ENCODE measurements around the gene C20orf96. TPM values are rescaled to one million over a fixed set of nuclear protein-coding genes. Genes with fewer than 3 reads are reported as not detected.

The C20orf96 gene
- total and polyA plus RNA-seq, 4 donors: 6.8 to 29.3 (median 17.9) TPM

DNA sequence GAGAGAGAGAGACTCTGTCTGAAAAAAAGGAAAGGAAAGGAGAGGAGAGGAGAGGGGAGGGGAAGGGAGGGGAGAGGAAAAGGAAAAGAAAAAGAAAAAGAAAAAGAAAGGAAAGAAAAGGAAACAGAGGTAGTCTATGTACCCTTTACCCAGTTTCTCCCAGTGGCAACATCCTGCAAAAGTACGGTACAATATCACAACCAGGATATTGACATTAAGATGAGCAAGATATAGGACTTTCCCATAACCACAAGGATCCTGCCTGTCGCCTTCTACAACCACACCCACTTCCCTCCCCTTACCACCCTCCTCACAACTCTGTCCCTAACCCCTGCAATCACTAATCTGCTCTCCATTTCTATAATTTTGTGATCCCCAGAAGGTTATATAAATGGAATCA lies 4.0 kb downstream of the C20orf96 start:
- Histone ChIP-seq H3K27ac (ENCODE audit: low read depth, low read length) (no peak overlapping the region), H3K4me3 (ENCODE audit: low read depth, low read length) (no peak overlapping the region), H3K27me3 (ENCODE audit: control insufficient read depth, insufficient read depth, low read length) (no peaks in the 10 kb centered on the region), H3K9me3 (ENCODE audit: control insufficient read depth, insufficient read depth, low read length) (no peaks in the 10 kb centered on the region), H3K36me3 (ENCODE audit: control insufficient read depth, insufficient read depth, low read length) (peaks cover 4% of the 10 kb centered on the region), H3K4me1 (ENCODE audit: control insufficient read depth, insufficient read depth, low read length) (peaks cover 8% of the 10 kb centered on the region)
- no peak for DNase-seq (ENCODE audit: low read depth in 4 of 6, low spot score in 6 of 6)
- no CpG with 5 or more reads among the region's 2 CpGs for WGBS (ENCODE audit: insufficient coverage)

GRCh38 chr20:284172-284571 lies 6.4 kb downstream of the C20orf96 start:
- H3K27ac ChIP-seq (ENCODE audit: low read depth, low read length): no peak overlapping the region
- DNase-seq (ENCODE audit: low read depth in 4 of 6, low spot score in 6 of 6): no peak
- peaks cover 5% of the 10 kb centered on the region for H3K36me3 ChIP-seq (ENCODE audit: control insufficient read depth, insufficient read depth, low read length)
- no peaks in the 10 kb centered on the region for H3K27me3 ChIP-seq (ENCODE audit: control insufficient read depth, insufficient read depth, low read length)
- H3K4me1 ChIP-seq (ENCODE audit: control insufficient read depth, insufficient read depth, low read length): peaks cover 3% of the 10 kb centered on the region
- WGBS (ENCODE audit: insufficient coverage): 60% methylated on average over 1 of the region's 3 CpGs
- H3K4me3 ChIP-seq (ENCODE audit: low read depth, low read length): no peak overlapping the region
- H3K9me3 ChIP-seq (ENCODE audit: control insufficient read depth, insufficient read depth, low read length): no peaks in the 10 kb centered on the region

- H3K27me3 ChIP-seq (ENCODE audit: control insufficient read depth, insufficient read depth, low read length): no peaks in the 10 kb centered on the region
- DNase-seq (ENCODE audit: low read depth in 4 of 6, low spot score in 6 of 6): peak in 1 of 6 donors; percentile 52
These were observed 11.7 kb downstream of the C20orf96 start for GRCh38 chr20:278607-279571.

DNA sequence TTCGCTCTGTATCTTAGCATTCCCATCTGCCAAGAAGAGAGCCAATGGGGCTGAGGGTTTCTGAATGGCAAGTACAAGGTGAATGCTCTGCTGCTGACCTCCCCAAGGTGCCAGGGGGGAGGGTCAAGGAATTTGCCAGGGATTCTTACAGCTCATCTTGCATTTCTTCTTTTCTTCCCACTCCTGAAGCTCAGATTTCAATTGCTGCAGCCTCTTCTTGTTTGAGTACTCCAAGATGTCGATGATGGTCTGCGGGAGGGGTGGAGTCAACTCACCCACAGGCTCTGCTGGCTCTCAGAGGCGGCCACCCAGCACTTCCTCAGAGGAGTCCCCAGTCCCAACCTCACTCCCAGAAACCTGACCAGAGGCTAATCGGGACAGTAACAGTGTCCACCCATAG lies 12.4 kb downstream of the C20orf96 start:
- Histone ChIP-seq H3K9me3 (ENCODE audit: control insufficient read depth, insufficient read depth, low read length) (no peaks in the 10 kb centered on the region), H3K4me3 (ENCODE audit: low read depth, low read length) (no peak overlapping the region), H3K27ac (ENCODE audit: low read depth, low read length) (no peak overlapping the region), H3K27me3 (ENCODE audit: control insufficient read depth, insufficient read depth, low read length) (no peaks in the 10 kb centered on the region), H3K36me3 (ENCODE audit: control insufficient read depth, insufficient read depth, low read length) (peaks cover 42% of the 10 kb centered on the region), H3K4me1 (ENCODE audit: control insufficient read depth, insufficient read depth, low read length) (peaks cover 3% of the 10 kb centered on the region)
- DNase-seq (ENCODE audit: low read depth in 4 of 6, low spot score in 6 of 6): no peak
- WGBS (ENCODE audit: insufficient coverage): 85% methylated on average over 3 of the region's 5 CpGs

More at GRCh38 chr20:278607-279571, 11.7 kb downstream of the C20orf96 start:
- no peak overlapping the region for H3K27ac ChIP-seq (ENCODE audit: low read depth, low read length)
- H3K36me3 ChIP-seq (ENCODE audit: control insufficient read depth, insufficient read depth, low read length): peaks cover 42% of the 10 kb centered on the region
- H3K4me1 ChIP-seq (ENCODE audit: control insufficient read depth, insufficient read depth, low read length): peaks cover 3% of the 10 kb centered on the region
- no peak overlapping the region for H3K4me3 ChIP-seq (ENCODE audit: low read depth, low read length)
- WGBS (ENCODE audit: insufficient coverage): 40% methylated on average over 46 of the region's 88 CpGs
- no peaks in the 10 kb centered on the region for H3K9me3 ChIP-seq (ENCODE audit: control insufficient read depth, insufficient read depth, low read length)

- 52% methylated on average over 3 of the region's 3 CpGs for WGBS (ENCODE audit: insufficient coverage)
- H3K9me3 ChIP-seq (ENCODE audit: control insufficient read depth, insufficient read depth, low read length): no peaks in the 10 kb centered on the region
- H3K4me3 ChIP-seq (ENCODE audit: low read depth, low read length): no peak overlapping the region
- DNase-seq (ENCODE audit: low read depth in 4 of 6, low spot score in 6 of 6): no peak
- H3K27ac ChIP-seq (ENCODE audit: low read depth, low read length): no peak overlapping the region
- no peaks in the 10 kb centered on the region for H3K27me3 ChIP-seq (ENCODE audit: control insufficient read depth, insufficient read depth, low read length)
- H3K4me1 ChIP-seq (ENCODE audit: control insufficient read depth, insufficient read depth, low read length): peaks cover 7% of the 10 kb centered on the region
- peaks cover 42% of the 10 kb centered on the region for H3K36me3 ChIP-seq (ENCODE audit: control insufficient read depth, insufficient read depth, low read length)
These were observed 13.1 kb downstream of the C20orf96 start for GRCh38 chr20:277496-277781.

GRCh38 chr20:276620-277495 lies 13.7 kb downstream of the C20orf96 start:
- Histone ChIP-seq H3K4me1 (ENCODE audit: control insufficient read depth, insufficient read depth, low read length) (peaks cover 7% of the 10 kb centered on the region), H3K9me3 (ENCODE audit: control insufficient read depth, insufficient read depth, low read length) (no peaks in the 10 kb centered on the region), H3K27me3 (ENCODE audit: control insufficient read depth, insufficient read depth, low read length) (no peaks in the 10 kb centered on the region), H3K27ac (ENCODE audit: low read depth, low read length) (no peak overlapping the region), H3K36me3 (ENCODE audit: control insufficient read depth, insufficient read depth, low read length) (peaks cover 42% of the 10 kb centered on the region), H3K4me3 (ENCODE audit: low read depth, low read length) (no peak overlapping the region)
- WGBS (ENCODE audit: insufficient coverage): 94% methylated on average over 9 of the region's 12 CpGs
- DNase-seq (ENCODE audit: low read depth in 4 of 6, low spot score in 6 of 6): no peak

DNA sequence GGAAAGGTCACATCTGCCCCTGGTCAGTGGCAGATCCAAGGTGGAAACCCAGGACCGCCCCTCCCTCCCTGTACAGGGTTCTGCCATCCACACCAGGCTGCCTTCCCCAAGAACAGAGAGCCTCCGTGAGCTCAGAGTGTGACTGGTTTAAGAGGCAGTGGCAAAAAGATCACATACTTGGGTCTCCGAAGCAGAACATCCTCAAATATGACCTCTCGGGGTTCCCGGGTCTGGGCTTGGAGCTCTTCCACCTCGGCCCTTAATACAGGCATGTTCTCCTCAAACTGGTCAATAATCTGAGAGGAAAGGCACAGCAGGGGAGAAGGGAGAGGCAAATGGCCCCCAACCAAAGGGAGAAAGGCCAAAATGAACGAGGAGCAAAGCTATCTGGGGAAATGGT lies 14.8 kb downstream of the C20orf96 start:
- Histone ChIP-seq H3K4me1 (ENCODE audit: control insufficient read depth, insufficient read depth, low read length) (peaks cover 7% of the 10 kb centered on the region), H3K36me3 (ENCODE audit: control insufficient read depth, insufficient read depth, low read length) (peaks cover 41% of the 10 kb centered on the region), H3K4me3 (ENCODE audit: low read depth, low read length) (no peak overlapping the region), H3K27ac (ENCODE audit: low read depth, low read length) (no peak overlapping the region), H3K9me3 (ENCODE audit: control insufficient read depth, insufficient read depth, low read length) (no peaks in the 10 kb centered on the region), H3K27me3 (ENCODE audit: control insufficient read depth, insufficient read depth, low read length) (no peaks in the 10 kb centered on the region)
- WGBS (ENCODE audit: insufficient coverage): 78% methylated on average over 1 of the region's 7 CpGs
- no peak for DNase-seq (ENCODE audit: low read depth in 4 of 6, low spot score in 6 of 6)

GRCh38 chr20:273884-274283 lies 16.7 kb downstream of the C20orf96 start:
- Histone ChIP-seq H3K4me3 (ENCODE audit: low read depth, low read length) (no peak overlapping the region), H3K36me3 (ENCODE audit: control insufficient read depth, insufficient read depth, low read length) (peaks cover 39% of the 10 kb centered on the region), H3K27me3 (ENCODE audit: control insufficient read depth, insufficient read depth, low read length) (no peaks in the 10 kb centered on the region), H3K27ac (ENCODE audit: low read depth, low read length) (no peak overlapping the region), H3K9me3 (ENCODE audit: control insufficient read depth, insufficient read depth, low read length) (no peaks in the 10 kb centered on the region), H3K4me1 (ENCODE audit: control insufficient read depth, insufficient read depth, low read length) (peaks cover 3% of the 10 kb centered on the region)
- 71% methylated on average over 3 of the region's 3 CpGs for WGBS (ENCODE audit: insufficient coverage)
- no peak for DNase-seq (ENCODE audit: low read depth in 4 of 6, low spot score in 6 of 6)

DNA sequence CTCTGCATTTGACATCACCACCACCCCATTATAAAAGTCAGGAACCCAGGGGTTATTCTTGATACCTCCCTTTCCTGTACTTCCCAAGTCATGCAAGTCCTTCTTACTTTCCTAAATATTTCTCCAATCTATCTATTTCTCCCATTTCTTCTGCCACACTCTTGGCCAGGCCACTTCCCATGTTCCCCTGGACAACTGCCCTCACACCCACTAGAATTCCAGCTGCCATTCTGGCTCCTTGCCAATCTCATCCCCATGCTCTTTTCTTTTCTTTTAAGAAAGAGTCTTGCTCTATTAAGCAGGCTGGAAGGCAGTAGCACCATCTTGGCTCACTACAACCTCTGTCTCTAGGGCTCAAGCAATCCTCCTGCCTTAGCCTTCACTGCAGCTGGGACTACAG lies 17.8 kb downstream of the C20orf96 start:
- DNase-seq (ENCODE audit: low read depth in 4 of 6, low spot score in 6 of 6): no peak
- H3K9me3 ChIP-seq (ENCODE audit: control insufficient read depth, insufficient read depth, low read length): no peaks in the 10 kb centered on the region
- peaks cover 3% of the 10 kb centered on the region for H3K4me1 ChIP-seq (ENCODE audit: control insufficient read depth, insufficient read depth, low read length)
- H3K4me3 ChIP-seq (ENCODE audit: low read depth, low read length): no peak overlapping the region
- H3K27ac ChIP-seq (ENCODE audit: low read depth, low read length): no peak overlapping the region
- H3K27me3 ChIP-seq (ENCODE audit: control insufficient read depth, insufficient read depth, low read length): no peaks in the 10 kb centered on the region
- H3K36me3 ChIP-seq (ENCODE audit: control insufficient read depth, insufficient read depth, low read length): peaks cover 30% of the 10 kb centered on the region
